ENCODE data around the gene SERPINB8. TPM values are rescaled to one million over a fixed set of nuclear protein-coding genes. Genes with fewer than 3 reads are reported as not detected.

Gene SERPINB8
- total RNA-seq, 4 donors from 2014 or later = 9.0 to 32.7 (median 20.2) TPM

DNA sequence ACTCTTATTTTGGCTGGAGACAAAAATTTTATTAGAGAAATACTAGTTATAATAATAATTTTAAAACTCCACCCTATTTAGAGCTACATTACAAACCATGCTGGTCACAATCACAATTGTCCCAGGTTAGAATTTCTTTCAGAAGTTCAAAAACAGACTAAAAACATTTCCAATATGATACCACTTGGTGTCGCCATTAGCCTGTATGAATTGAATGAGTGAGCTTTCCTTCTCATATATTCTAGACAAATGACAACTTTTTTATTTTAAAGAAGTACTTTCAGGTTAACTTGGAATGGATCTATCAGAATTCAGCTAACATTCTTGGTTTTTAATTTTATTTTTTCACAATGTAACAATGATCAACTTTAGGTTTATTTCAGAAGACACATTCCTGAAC, 48.0 kb downstream of the SERPINB8 start:
- ATAC-seq (ENCODE audit: low FRiP score) = no peak
- no peak for TF ChIP-seq CTCF (IDR thresholded peaks at IDR 0.05)
- DNase-seq (ENCODE audit: low spot score) = no peak

GRCh38 chr18:64019922-64020756, 50.3 kb downstream of the SERPINB8 start:
- no peak for TF ChIP-seq CTCF (IDR thresholded peaks at IDR 0.05)
- ATAC-seq (ENCODE audit: low FRiP score) (no peak), DNase-seq (ENCODE audit: low spot score) (no peak)

GRCh38 chr18:64026350-64026749, 56.5 kb downstream of the SERPINB8 start:
- DNase-seq (ENCODE audit: low spot score) (no peak), ATAC-seq (ENCODE audit: low FRiP score) (no peak)
- no peak for TF ChIP-seq CTCF (IDR thresholded peaks at IDR 0.05)

GRCh38 chr18:64027931-64028695, 58.2 kb downstream of the SERPINB8 start:
- ATAC-seq (ENCODE audit: low FRiP score) = no peak
- DNase-seq (ENCODE audit: low spot score) = no peak
- TF ChIP-seq CTCF (IDR thresholded peaks at IDR 0.05) = no peak

GRCh38 chr18:64029096-64029495, 59.2 kb downstream of the SERPINB8 start:
- TF ChIP-seq CTCF (IDR thresholded peaks at IDR 0.05) = no peak
- DNase-seq (ENCODE audit: low spot score) = no peak
- ATAC-seq (ENCODE audit: low FRiP score) = no peak

DNA sequence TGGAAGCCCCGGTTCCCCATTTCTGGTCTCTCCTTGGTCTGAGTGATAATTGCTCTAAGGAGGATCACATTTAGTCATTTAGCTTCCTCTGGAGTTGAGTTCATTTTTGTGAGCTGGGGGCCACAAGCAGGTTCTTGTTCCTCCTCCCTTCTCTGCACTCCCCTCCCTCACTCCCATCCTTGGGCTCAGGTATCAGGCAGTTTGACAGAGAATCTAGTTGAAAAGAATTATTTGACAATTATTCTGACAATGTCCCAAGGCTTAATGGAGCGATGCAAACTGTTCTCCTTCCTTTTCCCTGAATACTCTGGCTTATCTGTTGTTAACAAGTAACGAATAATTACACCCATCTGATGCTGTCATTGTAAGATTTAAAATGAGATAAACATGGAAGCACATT, 61.5 kb downstream of the SERPINB8 start:
- DNase-seq (ENCODE audit: low spot score) (no peak), ATAC-seq (ENCODE audit: low FRiP score) (no peak)
- no peak for TF ChIP-seq CTCF (IDR thresholded peaks at IDR 0.05)
